Dendritic cell treated with granulocyte-macrophage colony-stimulating factor and Interleukin-4, amounts not matched to agents 40 ng/mL and 50 ng/mL, for 4 days (primary cell): ENCODE data around the gene SNX8.

Experiments
- H3K27ac Mint-ChIP-seq: one replicate; pipeline ENCODE4 v1.8.0; 2022; ENCODE audit warnings: mild to moderate bottlenecking, mixed read lengths
- H3K27me3 Mint-ChIP-seq: one replicate; pipeline ENCODE4 v1.8.0; 2022; ENCODE audit warnings: mild to moderate bottlenecking, mixed read lengths
- H3K36me3 Mint-ChIP-seq: one replicate; pipeline ENCODE4 v1.8.0; 2022; ENCODE audit warnings: low read depth, mixed read lengths
- H3K4me1 Mint-ChIP-seq: one replicate; pipeline ENCODE4 v1.8.0; 2022; ENCODE audit warnings: low read depth, mixed read lengths
- H3K4me3 Mint-ChIP-seq: one replicate; pipeline ENCODE4 v1.8.0; 2022; ENCODE audit warnings: mild to moderate bottlenecking, moderate library complexity, mixed read lengths
- H3K9me3 Mint-ChIP-seq: one replicate; pipeline ENCODE4 v1.8.0; 2022; ENCODE audit warnings: mixed read lengths
- intact Hi-C: fragments of 100-400 bp; cut with micrococcal nuclease; formaldehyde crosslinking; loops from one replicate; pipeline ENCODE4 v1.15.0; 2022

The SNX8 gene

GRCh38 chr7:2258661-2259365, 55.4 kb downstream of the SNX8 start:
- no peaks in the 10 kb centered on the region for H3K9me3 Mint-ChIP-seq
- intact Hi-C loops, result no loop called here
- H3K27me3 Mint-ChIP-seq, result no peaks in the 10 kb centered on the region
- no peak overlapping the region for H3K4me3 Mint-ChIP-seq
- no peak overlapping the region for H3K27ac Mint-ChIP-seq
- H3K4me1 Mint-ChIP-seq, result peaks cover 75% of the 10 kb centered on the region
- peaks cover 100% of the 10 kb centered on the region for H3K36me3 Mint-ChIP-seq

- no peak overlapping the region for H3K27ac Mint-ChIP-seq
- no peak overlapping the region for H3K4me3 Mint-ChIP-seq
- peaks cover 100% of the 10 kb centered on the region for H3K36me3 Mint-ChIP-seq
- H3K4me1 Mint-ChIP-seq, result peaks cover 81% of the 10 kb centered on the region
- intact Hi-C loops, result no loop called here
- no peaks in the 10 kb centered on the region for H3K27me3 Mint-ChIP-seq
- H3K9me3 Mint-ChIP-seq, result no peaks in the 10 kb centered on the region
These were observed 56.6 kb downstream of the SNX8 start for GRCh38 chr7:2257651-2258050.

- no peak overlapping the region for H3K4me3 Mint-ChIP-seq
- H3K27ac Mint-ChIP-seq, result no peak overlapping the region
These were observed 57.1 kb downstream of the SNX8 start for GRCh38 chr7:2257046-2257551.

GRCh38 chr7:2256306-2257045, 57.8 kb downstream of the SNX8 start:
- H3K27ac Mint-ChIP-seq, result no peak overlapping the region
- no peaks in the 10 kb centered on the region for H3K27me3 Mint-ChIP-seq
- peaks cover 100% of the 10 kb centered on the region for H3K36me3 Mint-ChIP-seq
- H3K9me3 Mint-ChIP-seq, result no peaks in the 10 kb centered on the region
- peaks cover 78% of the 10 kb centered on the region for H3K4me1 Mint-ChIP-seq
- intact Hi-C loops, result no loop called here
- no peak overlapping the region for H3K4me3 Mint-ChIP-seq

More at GRCh38 chr7:2257046-2257551, 57.1 kb downstream of the SNX8 start:
- Mint-ChIP-seq H3K4me1 (peaks cover 78% of the 10 kb centered on the region), H3K27me3 (no peaks in the 10 kb centered on the region), H3K36me3 (peaks cover 100% of the 10 kb centered on the region), H3K9me3 (no peaks in the 10 kb centered on the region)
- intact Hi-C loops, result no loop called here

- H3K27ac Mint-ChIP-seq, result no peak overlapping the region
These were observed 58.8 kb downstream of the SNX8 start for GRCh38 chr7:2255145-2256139.

GRCh38 chr7:2254429-2255144, 59.7 kb downstream of the SNX8 start:
- Mint-ChIP-seq H3K9me3 (no peaks in the 10 kb centered on the region), H3K27ac (no peak overlapping the region), H3K36me3 (peaks cover 100% of the 10 kb centered on the region), H3K27me3 (no peaks in the 10 kb centered on the region), H3K4me1 (peaks cover 84% of the 10 kb centered on the region), H3K4me3 (no peak overlapping the region)
- intact Hi-C loops, result no loop called here

More at GRCh38 chr7:2255145-2256139, 58.8 kb downstream of the SNX8 start:
- Mint-ChIP-seq H3K4me1 (peaks cover 81% of the 10 kb centered on the region), H3K27me3 (no peaks in the 10 kb centered on the region), H3K9me3 (no peaks in the 10 kb centered on the region), H3K36me3 (peaks cover 100% of the 10 kb centered on the region), H3K4me3 (no peak overlapping the region)
- intact Hi-C loops, result no loop called here

GRCh38 chr7:2253525-2254244, 60.6 kb downstream of the SNX8 start:
- Mint-ChIP-seq H3K4me1 (peaks cover 89% of the 10 kb centered on the region), H3K4me3 (no peak overlapping the region), H3K27me3 (no peaks in the 10 kb centered on the region), H3K27ac (peak overlapping the region; percentile 63), H3K36me3 (peaks cover 100% of the 10 kb centered on the region), H3K9me3 (no peaks in the 10 kb centered on the region)
- intact Hi-C loops, result no loop called here

GRCh38 chr7:2253021-2253420, 61.2 kb downstream of the SNX8 start:
- H3K27ac Mint-ChIP-seq, result peak overlapping the region; percentile 63

GRCh38 chr7:2251841-2252771, 62.1 kb downstream of the SNX8 start:
- intact Hi-C loops, result no loop called here
- H3K27ac Mint-ChIP-seq, result peak overlapping the region; percentile 63
- H3K9me3 Mint-ChIP-seq, result no peaks in the 10 kb centered on the region
- H3K27me3 Mint-ChIP-seq, result no peaks in the 10 kb centered on the region
- peaks cover 93% of the 10 kb centered on the region for H3K36me3 Mint-ChIP-seq
- no peak overlapping the region for H3K4me3 Mint-ChIP-seq
- H3K4me1 Mint-ChIP-seq, result peaks cover 93% of the 10 kb centered on the region

More at GRCh38 chr7:2253021-2253420, 61.2 kb downstream of the SNX8 start:
- H3K4me1 Mint-ChIP-seq, result peaks cover 91% of the 10 kb centered on the region
- H3K4me3 Mint-ChIP-seq, result no peak overlapping the region
- no peaks in the 10 kb centered on the region for H3K27me3 Mint-ChIP-seq
- intact Hi-C loops, result no loop called here
- H3K36me3 Mint-ChIP-seq, result peaks cover 99% of the 10 kb centered on the region
- no peaks in the 10 kb centered on the region for H3K9me3 Mint-ChIP-seq

- Mint-ChIP-seq H3K27ac (peak overlapping the region; percentile 63), H3K27me3 (no peaks in the 10 kb centered on the region), H3K4me1 (peaks cover 96% of the 10 kb centered on the region), H3K4me3 (no peak overlapping the region), H3K36me3 (peaks cover 86% of the 10 kb centered on the region), H3K9me3 (no peaks in the 10 kb centered on the region)
- intact Hi-C loops, result no loop called here
These were observed 62.9 kb downstream of the SNX8 start for GRCh38 chr7:2251381-2251780.

GRCh38 chr7:2249744-2250323, 64.4 kb downstream of the SNX8 start:
- Mint-ChIP-seq H3K9me3 (no peaks in the 10 kb centered on the region), H3K4me1 (peaks cover 97% of the 10 kb centered on the region), H3K27ac (peak overlapping the region; percentile 69), H3K27me3 (no peaks in the 10 kb centered on the region), H3K4me3 (no peak overlapping the region), H3K36me3 (peaks cover 76% of the 10 kb centered on the region)
- intact Hi-C loops, result loop anchor here (5.0 kb wide), 2 partner anchors 47 to 97 kb away; no protein-coding TSS in a partner anchor
